Vagina (tissue), 2 donors: ENCODE results near the gene TSC22D1. TPM values are rescaled to one million over a fixed set of nuclear protein-coding genes. Genes with fewer than 3 reads are reported as not detected.

Experiments
- DNase-seq, 2 donors: peaks; one replicate each; pipeline ENCODE4 v3.0.0-alpha.2; 2017; ENCODE audit errors: extremely low spot score in 2 of 2
- H3K27ac ChIP-seq: fragments of 200-600 bp; sonication (generic); one replicate; pipeline ENCODE4 v1.5.1; 2019
- H3K27me3 ChIP-seq: fragments of 200-600 bp; sonication (generic); one replicate; pipeline ENCODE4 v1.5.1; 2019
- H3K36me3 ChIP-seq, 2 donors: fragments of 200-600 bp; sonication (generic); one replicate each; pipeline ENCODE4 v1.5.1; 2017 to 2019
- H3K4me1 ChIP-seq: fragments of 200-600 bp; sonication (generic); one replicate; pipeline ENCODE4 v1.5.1; 2019
- H3K4me3 ChIP-seq, 2 donors: fragments of 200-600 bp; sonication (generic); 1 replicate in 1 of 2; 2 replicates in 1 of 2; pipeline ENCODE4 v1.5.1; 2016 to 2019
- H3K9me3 ChIP-seq: fragments of 200-600 bp; sonication (generic); one replicate; pipeline ENCODE4 v1.5.1; 2019
- CTCF ChIP-seq, 3 experiments: fragments of 450-650 bp in 2 of 3; fragments of 200-600 bp in 1 of 3; sonication (generic) in 1 of 3; IDR thresholded peaks; one replicate each; pipeline ENCODE4 v1.5.1; 2017 to 2019; ENCODE audit warnings: antibody characterized with exemption in 3 of 3, mild to moderate bottlenecking in 2 of 3, moderate library complexity in 2 of 3
- POLR2A ChIP-seq, 2 donors: fragments of 450-650 bp; IDR thresholded peaks; one replicate each; pipeline ENCODE4 v1.6.1; 2017; ENCODE audit warnings: antibody characterized with exemption in 2 of 2, mild to moderate bottlenecking in 2 of 2, moderate library complexity in 2 of 2
- POLR2AphosphoS5 ChIP-seq, 2 donors: sonication (generic); formaldehyde crosslinking; IDR thresholded peaks; one replicate each; pipeline ENCODE4 v1.9.0; 2017; ENCODE audit warnings: antibody characterized with exemption in 2 of 2, mild to moderate bottlenecking in 2 of 2, low read depth in 1 of 2; ENCODE audit not compliant: insufficient read depth in 1 of 2
- intact Hi-C: fragments of 100-400 bp; cut with DNase I; formaldehyde crosslinking; loops from one replicate; pipeline ENCODE4 v1.15.1; 2023
- total RNA-seq: library from RNA; depleted of rRNA; stranded (reverse); fragments of >200 nt; gene quantifications from one replicate; pipeline ENCODE4 v1.2.3, GENCODE V29; 2016

The TSC22D1 gene
- total RNA-seq, 1 donor from 2014 or later = 117 TPM

- H3K4me1 ChIP-seq = peaks cover 14% of the 10 kb centered on the region
- no peaks in the 10 kb centered on the region for H3K36me3 ChIP-seq
- H3K4me3 ChIP-seq = no peak overlapping the region
- DNase-seq = no peak
- H3K27ac ChIP-seq = no peak overlapping the region
- no peaks in the 10 kb centered on the region for H3K27me3 ChIP-seq
- no peak for TF ChIP-seq POLR2AphosphoS5 (IDR thresholded peaks at IDR 0.05; ENCODE audit: insufficient read depth in 1 of 2, low read depth in 1 of 2)
- no peak for TF ChIP-seq CTCF (IDR thresholded peaks at IDR 0.05)
- no peak for TF ChIP-seq POLR2A (IDR thresholded peaks at IDR 0.05)
- no peaks in the 10 kb centered on the region for H3K9me3 ChIP-seq
- intact Hi-C loops = no loop called here
Observed at GRCh38 chr13:44452418-44452817, 123.7 kb downstream of the TSC22D1 start.

- intact Hi-C loops = no loop called here
- Histone ChIP-seq H3K36me3 (no peaks in the 10 kb centered on the region), H3K4me3 (no peak overlapping the region), H3K27me3 (no peaks in the 10 kb centered on the region), H3K4me1 (peaks cover 14% of the 10 kb centered on the region), H3K27ac (no peak overlapping the region), H3K9me3 (no peaks in the 10 kb centered on the region)
- no peak for DNase-seq
- no peak for TF ChIP-seq CTCF (IDR thresholded peaks at IDR 0.05)
- TF ChIP-seq POLR2AphosphoS5 (IDR thresholded peaks at IDR 0.05; ENCODE audit: insufficient read depth in 1 of 2, low read depth in 1 of 2) = no peak
- no peak for TF ChIP-seq POLR2A (IDR thresholded peaks at IDR 0.05)
Observed at GRCh38 chr13:44451651-44452050, 124.5 kb downstream of the TSC22D1 start.

- Histone ChIP-seq H3K27ac (no peak overlapping the region), H3K27me3 (no peaks in the 10 kb centered on the region), H3K4me3 (no peak overlapping the region), H3K4me1 (peaks cover 14% of the 10 kb centered on the region), H3K9me3 (no peaks in the 10 kb centered on the region), H3K36me3 (no peaks in the 10 kb centered on the region)
- no peak for TF ChIP-seq POLR2A (IDR thresholded peaks at IDR 0.05)
- no peak for TF ChIP-seq CTCF (IDR thresholded peaks at IDR 0.05)
- no peak for TF ChIP-seq POLR2AphosphoS5 (IDR thresholded peaks at IDR 0.05; ENCODE audit: insufficient read depth in 1 of 2, low read depth in 1 of 2)
- no peak for DNase-seq
- intact Hi-C loops = no loop called here
Observed at GRCh38 chr13:44451126-44451525, 125.0 kb downstream of the TSC22D1 start.

GRCh38 chr13:44449999-44450821 lies 125.9 kb downstream of the TSC22D1 start:
- Histone ChIP-seq H3K27ac (no peak overlapping the region), H3K4me3 (no peak overlapping the region), H3K27me3 (no peaks in the 10 kb centered on the region), H3K9me3 (no peaks in the 10 kb centered on the region), H3K36me3 (no peaks in the 10 kb centered on the region), H3K4me1 (peaks cover 14% of the 10 kb centered on the region)
- TF ChIP-seq POLR2AphosphoS5 (IDR thresholded peaks at IDR 0.05; ENCODE audit: insufficient read depth in 1 of 2, low read depth in 1 of 2) = peak in 1 of 2 donors; percentile 53
- no peak for TF ChIP-seq POLR2A (IDR thresholded peaks at IDR 0.05)
- TF ChIP-seq CTCF (IDR thresholded peaks at IDR 0.05) = no peak
- intact Hi-C loops = no loop called here
- DNase-seq = no peak

- no peak for TF ChIP-seq POLR2A (IDR thresholded peaks at IDR 0.05)
- TF ChIP-seq POLR2AphosphoS5 (IDR thresholded peaks at IDR 0.05; ENCODE audit: insufficient read depth in 1 of 2, low read depth in 1 of 2) = no peak
- TF ChIP-seq CTCF (IDR thresholded peaks at IDR 0.05) = no peak
- peaks cover 14% of the 10 kb centered on the region for H3K4me1 ChIP-seq
- no peaks in the 10 kb centered on the region for H3K27me3 ChIP-seq
- no peak overlapping the region for H3K4me3 ChIP-seq
- H3K27ac ChIP-seq = no peak overlapping the region
- intact Hi-C loops = no loop called here
- no peak for DNase-seq
- H3K36me3 ChIP-seq = no peaks in the 10 kb centered on the region
- no peaks in the 10 kb centered on the region for H3K9me3 ChIP-seq
Observed at GRCh38 chr13:44448875-44449274, 127.3 kb downstream of the TSC22D1 start.
